GM12875 (cell line): ENCODE results near the gene F12.
"Not testable (repeated sequence)": the region's sequence is repeated elsewhere in the genome, so short reads cannot be mapped to it uniquely, and the experiment has no call there.

ENCODE experiments used
- H3K4me3 ChIP-seq: one replicate; pipeline ENCODE4 v1.5.1; 2011; ENCODE audit warnings: low read depth, low read length, control low read depth
- CTCF ChIP-seq: IDR thresholded peaks from 2 replicates; pipeline ENCODE4 v1.5.1; 2011; ENCODE audit warnings: low read depth, mild to moderate bottlenecking, control low read depth, inconsistent platforms, low read length, moderate library complexity, borderline replicate concordance; ENCODE audit not compliant: insufficient read depth

Gene F12

GRCh38 chr5:177425801-177426565 is 16.6 kb upstream of the F12 start:
- H3K4me3 ChIP-seq, result peak overlapping the region; percentile 64
- TF ChIP-seq CTCF, result no peak

GRCh38 chr5:177425196-177425800 is 15.9 kb upstream of the F12 start:
- TF ChIP-seq CTCF, result no peak
- H3K4me3 ChIP-seq, result peak overlapping the region; percentile 64

GRCh38 chr5:177423671-177424070 is 14.3 kb upstream of the F12 start:
- H3K4me3 ChIP-seq, result no peak overlapping the region
- TF ChIP-seq CTCF, result no peak

- no peak overlapping the region for H3K4me3 ChIP-seq
- TF ChIP-seq CTCF, result no peak
These were observed 11.9 kb upstream of the F12 start for GRCh38 chr5:177421062-177421798.

GRCh38 chr5:177420472-177420871 is 11.1 kb upstream of the F12 start:
- not testable (repeated sequence) for H3K4me3 ChIP-seq

- no peak for TF ChIP-seq CTCF
- no peak overlapping the region for H3K4me3 ChIP-seq
These were observed 9.7 kb upstream of the F12 start for GRCh38 chr5:177419046-177419445.

GRCh38 chr5:177417081-177417480 is 7.7 kb upstream of the F12 start:
- H3K4me3 ChIP-seq, result not testable (repeated sequence)

GRCh38 chr5:177414481-177414880 is 5.1 kb upstream of the F12 start:
- no peak for TF ChIP-seq CTCF
- H3K4me3 ChIP-seq, result no peak overlapping the region
